Measurements from ENCODE around the gene FLT1.

Gene FLT1

DNA sequence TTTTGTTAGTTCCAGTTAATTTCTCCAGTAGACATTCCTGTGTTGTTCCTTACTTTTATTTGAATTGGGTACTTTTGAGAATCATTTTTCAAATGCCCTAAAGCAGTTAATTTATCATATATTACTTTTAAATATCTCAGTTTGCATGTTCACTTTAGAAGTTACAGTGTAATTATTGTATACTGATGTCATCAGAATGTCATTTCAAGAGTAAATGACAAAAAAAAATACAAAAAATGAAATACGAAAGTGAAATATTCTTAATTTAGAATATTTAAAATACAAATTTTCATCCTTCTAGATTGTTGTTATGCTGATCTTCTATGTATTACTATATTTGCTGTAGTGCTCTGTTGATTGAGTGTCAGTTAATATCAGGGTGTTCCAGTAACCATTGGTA, 242.4 kb downstream of the FLT1 start:
- no peak for DNase-seq (ENCODE audit: extremely low read depth, low read depth)
- TF ChIP-seq CTCF (IDR thresholded peaks at IDR 0.05; ENCODE audit: low read depth, low read length), result no peak

- no peak for DNase-seq (ENCODE audit: extremely low read depth, low read depth)
- TF ChIP-seq CTCF (IDR thresholded peaks at IDR 0.05; ENCODE audit: low read depth, low read length), result no peak
Observed at GRCh38 chr13:28251466-28251865, 243.5 kb downstream of the FLT1 start.

- no peak for TF ChIP-seq CTCF (IDR thresholded peaks at IDR 0.05; ENCODE audit: low read depth, low read length)
- no peak for DNase-seq (ENCODE audit: extremely low read depth, low read depth)
Observed at GRCh38 chr13:28250542-28250941, 244.4 kb downstream of the FLT1 start.

Measured in AG09319 (cell line).